OCI-LY1 (cell line): ENCODE measurements around the gene LCN1.

Source experiments
- EZH2 ChIP-seq: fragments of 200-600 bp; sonication (generic), shearing (Covaris generic); IDR thresholded peaks from 2 replicates; pipeline ENCODE4 v1.8.0; 2017; ENCODE audit warnings: borderline replicate concordance, mixed run types, mild to moderate bottlenecking, antibody characterized with exemption, low read length, moderate library complexity, mixed read lengths
- TF ChIP-seq, protein P1 (sequence below): fragments of 200-600 bp; sonication (generic), shearing (Covaris generic); IDR thresholded peaks from 2 replicates; pipeline ENCODE4 v1.5.1; 2017; ENCODE audit warnings: mild to moderate bottlenecking, antibody characterized with exemption, low read length, moderate library complexity, mixed read lengths

DNA sequence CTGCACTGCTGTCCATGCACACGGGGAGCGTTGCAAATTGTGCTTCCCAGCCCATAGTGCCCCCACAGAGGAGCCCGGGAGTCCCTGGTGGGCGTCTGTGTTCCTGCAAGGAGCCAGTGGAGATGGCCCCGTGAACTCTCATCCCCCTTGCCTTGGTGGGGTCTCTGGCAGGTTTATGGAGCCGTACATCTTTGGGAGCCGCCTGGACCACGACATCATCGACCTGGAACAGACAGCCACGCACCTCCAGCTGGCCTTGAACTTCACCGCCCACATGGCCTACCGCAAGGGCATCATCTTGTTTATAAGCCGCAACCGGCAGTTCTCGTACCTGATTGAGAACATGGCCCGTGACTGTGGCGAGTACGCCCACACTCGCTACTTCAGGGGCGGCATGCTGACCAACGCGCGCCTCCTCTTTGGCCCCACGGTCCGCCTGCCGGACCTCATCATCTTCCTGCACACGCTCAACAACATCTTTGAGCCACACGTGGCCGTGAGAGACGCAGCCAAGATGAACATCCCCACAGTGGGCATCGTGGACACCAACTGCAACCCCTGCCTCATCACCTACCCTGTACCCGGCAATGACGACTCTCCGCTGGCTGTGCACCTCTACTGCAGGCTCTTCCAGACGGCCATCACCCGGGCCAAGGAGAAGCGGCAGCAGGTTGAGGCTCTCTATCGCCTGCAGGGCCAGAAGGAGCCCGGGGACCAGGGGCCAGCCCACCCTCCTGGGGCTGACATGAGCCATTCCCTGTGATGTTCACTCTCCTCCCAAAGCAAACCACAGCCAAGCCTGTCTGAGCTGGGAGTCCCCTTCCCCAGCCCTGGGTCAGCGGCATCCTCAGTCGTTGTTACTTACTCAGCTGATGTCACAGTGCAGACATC is 17.6 kb upstream of the LCN1 start:
- TF ChIP-seq, protein P1, sequence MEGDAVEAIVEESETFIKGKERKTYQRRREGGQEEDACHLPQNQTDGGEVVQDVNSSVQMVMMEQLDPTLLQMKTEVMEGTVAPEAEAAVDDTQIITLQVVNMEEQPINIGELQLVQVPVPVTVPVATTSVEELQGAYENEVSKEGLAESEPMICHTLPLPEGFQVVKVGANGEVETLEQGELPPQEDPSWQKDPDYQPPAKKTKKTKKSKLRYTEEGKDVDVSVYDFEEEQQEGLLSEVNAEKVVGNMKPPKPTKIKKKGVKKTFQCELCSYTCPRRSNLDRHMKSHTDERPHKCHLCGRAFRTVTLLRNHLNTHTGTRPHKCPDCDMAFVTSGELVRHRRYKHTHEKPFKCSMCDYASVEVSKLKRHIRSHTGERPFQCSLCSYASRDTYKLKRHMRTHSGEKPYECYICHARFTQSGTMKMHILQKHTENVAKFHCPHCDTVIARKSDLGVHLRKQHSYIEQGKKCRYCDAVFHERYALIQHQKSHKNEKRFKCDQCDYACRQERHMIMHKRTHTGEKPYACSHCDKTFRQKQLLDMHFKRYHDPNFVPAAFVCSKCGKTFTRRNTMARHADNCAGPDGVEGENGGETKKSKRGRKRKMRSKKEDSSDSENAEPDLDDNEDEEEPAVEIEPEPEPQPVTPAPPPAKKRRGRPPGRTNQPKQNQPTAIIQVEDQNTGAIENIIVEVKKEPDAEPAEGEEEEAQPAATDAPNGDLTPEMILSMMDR, result no peak
- TF ChIP-seq EZH2, result no peak
